Spinal cord (tissue), 10 donors: Measurements from ENCODE around the gene PADI6. TPM values are rescaled to one million over a fixed set of nuclear protein-coding genes. Genes with fewer than 3 reads are reported as not detected.
A peak's percentile ranks its signal among the peaks of the same experiment; 100 is the strongest.

Source experiments
- DNase-seq, 6 donors: peaks; one replicate each; pipeline versions ENCODE4 v3.0.0 to v3.0.0-alpha.2; 2013 to 2015; ENCODE audit warnings: low spot score in 6 of 6, low read depth in 4 of 6
- H3K27ac ChIP-seq: one replicate; pipeline ENCODE4 v1.5.1; 2013; ENCODE audit warnings: low read depth, low read length, control low read depth
- H3K27me3 ChIP-seq: one replicate; pipeline ENCODE4 v1.6.1; 2013; ENCODE audit warnings: low read length; ENCODE audit not compliant: control insufficient read depth, insufficient read depth
- H3K36me3 ChIP-seq: one replicate; pipeline ENCODE4 v1.6.1; 2013; ENCODE audit warnings: low read length; ENCODE audit not compliant: control insufficient read depth, insufficient read depth
- H3K4me1 ChIP-seq: one replicate; pipeline ENCODE4 v1.6.1; 2013; ENCODE audit warnings: low read length; ENCODE audit not compliant: control insufficient read depth, insufficient read depth
- H3K4me3 ChIP-seq: one replicate; pipeline ENCODE4 v1.5.1; 2013; ENCODE audit warnings: low read depth, low read length, control low read depth
- H3K9me3 ChIP-seq: one replicate; pipeline ENCODE4 v1.6.1; 2013; ENCODE audit warnings: low read length; ENCODE audit not compliant: control insufficient read depth, insufficient read depth
- WGBS: methylation state at CpG from one replicate; pipeline ENCODE4 v1.1.5; 2013; ENCODE audit warnings: missing lambda C conversion rate; ENCODE audit not compliant: insufficient coverage; 5-methylcytosine and 5-hydroxymethylcytosine counted together
- long read RNA-seq, 4 donors: transcript quantifications; one replicate each; lab custom pipeline, GENCODE V29; 2026
- polyA plus RNA-seq, 2 donors: library from polyadenylated mRNA; unstranded; fragments of 120-200 nt; gene quantifications; one replicate each; pipeline ENCODE4 v1.2.1, GENCODE V29; 2013; ENCODE audit not compliant: insufficient read length in 2 of 2
- total RNA-seq, 2 donors: library from RNA; depleted of rRNA in 1 of 2; stranded (reverse); fragments of 120-200 nt in 1 of 2; fragments of >200 nt in 1 of 2; gene quantifications; one replicate each; pipeline versions ENCODE4 v1.2.3 to v1.2.4, GENCODE V29; 2013 to 2014
- donor health status: healthy.

The PADI6 gene
- total RNA-seq, result not detected
- polyA plus RNA-seq, result not detected
- long read RNA-seq, donor 1, result 0 reads
- long read RNA-seq, donor 2, result 0 reads
- long read RNA-seq, donor 3, result 0 reads
- long read RNA-seq, donor 4, result 0 reads

- H3K4me3 ChIP-seq, result no peak within 1 kb of the TSS
- DNase-seq, result no peak
- H3K36me3 ChIP-seq, result no peaks in the 10 kb centered on the region
- H3K27ac ChIP-seq, result no peak within 1 kb of the TSS
- H3K9me3 ChIP-seq, result no peaks in the 10 kb centered on the region
- no peaks in the 10 kb centered on the region for H3K27me3 ChIP-seq
- no peaks in the 10 kb centered on the region for H3K4me1 ChIP-seq
- WGBS, result 63% methylated on average over 5 of the region's 7 CpGs
Observed at GRCh38 chr1:17371896-17372295, at the start of gene PADI6. Gene PADI6, plus strand, starts transcription at chr1:17372196. Its CDS starts 50 bp downstream, at chr1:17372246.

- no peak overlapping the region for H3K27ac ChIP-seq
- DNase-seq, result no peak
- no peak overlapping the region for H3K4me3 ChIP-seq
- H3K27me3 ChIP-seq, result no peaks in the 10 kb centered on the region
- no peaks in the 10 kb centered on the region for H3K36me3 ChIP-seq
- H3K9me3 ChIP-seq, result peaks cover 4% of the 10 kb centered on the region
- no CpG with 5 or more reads among the region's 5 CpGs for WGBS
- H3K4me1 ChIP-seq, result no peaks in the 10 kb centered on the region
Observed at GRCh38 chr1:17328855-17329254, 43.1 kb upstream of the PADI6 start.

- WGBS, result 90% methylated on average over 3 of the region's 4 CpGs
- Histone ChIP-seq H3K4me3 (no peak overlapping the region), H3K4me1 (no peaks in the 10 kb centered on the region), H3K27me3 (no peaks in the 10 kb centered on the region), H3K9me3 (peaks cover 4% of the 10 kb centered on the region), H3K27ac (no peak overlapping the region), H3K36me3 (no peaks in the 10 kb centered on the region)
- DNase-seq, result no peak
Observed at GRCh38 chr1:17329610-17330009, 42.4 kb upstream of the PADI6 start.

- DNase-seq, result no peak
- Histone ChIP-seq H3K27me3 (no peaks in the 10 kb centered on the region), H3K4me1 (no peaks in the 10 kb centered on the region), H3K4me3 (no peak overlapping the region), H3K9me3 (peaks cover 4% of the 10 kb centered on the region), H3K36me3 (no peaks in the 10 kb centered on the region), H3K27ac (no peak overlapping the region)
- WGBS, result 92% methylated on average over 7 of the region's 7 CpGs
Observed at GRCh38 chr1:17330856-17331255, 41.1 kb upstream of the PADI6 start.

GRCh38 chr1:17333081-17333480 is 38.9 kb upstream of the PADI6 start:
- no peak for DNase-seq
- Histone ChIP-seq H3K36me3 (no peaks in the 10 kb centered on the region), H3K27ac (no peak overlapping the region), H3K4me1 (no peaks in the 10 kb centered on the region), H3K4me3 (no peak overlapping the region), H3K27me3 (peaks cover 3% of the 10 kb centered on the region), H3K9me3 (peaks cover 4% of the 10 kb centered on the region)
- 95% methylated on average over 8 of the region's 8 CpGs for whole genome bisulfite sequencing

GRCh38 chr1:17335821-17336710 is 35.9 kb upstream of the PADI6 start:
- no peak overlapping the region for H3K27ac ChIP-seq
- 43% methylated on average over 13 of the region's 20 CpGs for WGBS
- no peaks in the 10 kb centered on the region for H3K4me1 ChIP-seq
- DNase-seq, result peak in 5 of 6 donors; percentile 3 to 46 (median 13)
- H3K9me3 ChIP-seq, result no peaks in the 10 kb centered on the region
- peaks cover 3% of the 10 kb centered on the region for H3K27me3 ChIP-seq
- no peak overlapping the region for H3K4me3 ChIP-seq
- no peaks in the 10 kb centered on the region for H3K36me3 ChIP-seq

- WGBS, result 73% methylated on average over 7 of the region's 15 CpGs
- DNase-seq, result no peak
- Histone ChIP-seq H3K36me3 (no peaks in the 10 kb centered on the region), H3K9me3 (no peaks in the 10 kb centered on the region), H3K4me3 (no peak overlapping the region), H3K4me1 (no peaks in the 10 kb centered on the region), H3K27ac (no peak overlapping the region), H3K27me3 (peaks cover 3% of the 10 kb centered on the region)
Observed at GRCh38 chr1:17338706-17339493, 33.1 kb upstream of the PADI6 start.

GRCh38 chr1:17339521-17339920 is 32.5 kb upstream of the PADI6 start:
- peaks cover 3% of the 10 kb centered on the region for H3K27me3 ChIP-seq
- WGBS, result 91% methylated on average over 6 of the region's 7 CpGs
- no peak for DNase-seq
- H3K27ac ChIP-seq, result no peak overlapping the region
- H3K36me3 ChIP-seq, result no peaks in the 10 kb centered on the region
- no peak overlapping the region for H3K4me3 ChIP-seq
- no peaks in the 10 kb centered on the region for H3K4me1 ChIP-seq
- no peaks in the 10 kb centered on the region for H3K9me3 ChIP-seq

GRCh38 chr1:17340358-17340757 is 31.6 kb upstream of the PADI6 start:
- WGBS, result 89% methylated on average over 7 of the region's 8 CpGs
- Histone ChIP-seq H3K4me1 (no peaks in the 10 kb centered on the region), H3K27me3 (peaks cover 3% of the 10 kb centered on the region)

More at GRCh38 chr1:17340358-17340757, 31.6 kb upstream of the PADI6 start:
- no peak overlapping the region for H3K4me3 ChIP-seq
- no peaks in the 10 kb centered on the region for H3K36me3 ChIP-seq
- H3K9me3 ChIP-seq, result no peaks in the 10 kb centered on the region
- no peak for DNase-seq
- no peak overlapping the region for H3K27ac ChIP-seq
